Measurements from ENCODE around the gene DAD1. TPM values are rescaled to one million over a fixed set of nuclear protein-coding genes. Genes with fewer than 3 reads are reported as not detected.
"Not testable (repeated sequence)": the region's sequence is repeated elsewhere in the genome, so short reads cannot be mapped to it uniquely, and the experiment has no call there.

DAD1 gene
- polyA plus RNA-seq, 1 donor (not counting 4 experiments of a cell fraction or from before 2014, with no cell fraction given) = 351 TPM

DNA sequence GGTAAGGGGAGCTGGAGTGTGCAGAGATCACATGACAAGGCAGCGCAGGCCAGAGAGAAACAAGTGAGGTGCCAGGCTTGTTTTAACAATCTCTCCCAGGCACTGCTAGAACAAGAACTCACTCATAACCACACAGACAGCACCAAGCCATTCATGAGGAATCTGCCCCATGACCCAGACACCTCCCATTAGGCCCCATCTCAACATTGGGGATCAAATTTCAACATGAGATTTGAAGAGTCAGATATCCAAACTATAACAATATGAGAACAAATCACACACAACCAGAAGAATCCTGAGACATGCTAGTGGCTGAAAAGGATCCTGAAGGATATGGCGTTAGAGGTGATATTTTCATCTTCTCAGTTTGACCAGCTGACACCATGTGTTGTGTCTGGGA lies 33.2 kb upstream of the DAD1 start:
- Histone ChIP-seq H3K4me3 (ENCODE audit: control insufficient read depth in 2 of 3, extremely low read depth in 1 of 3, insufficient read depth in 2 of 3, low read depth in 1 of 3, low read length in 3 of 3) (no peak overlapping the region), H3K27me3 (ENCODE audit: control insufficient read depth, extremely low read depth, insufficient read depth, low read length) (no peaks in the 10 kb centered on the region), H3K4me2 (ENCODE audit: control insufficient read depth, extremely low read depth, insufficient read depth, low read depth, low read length) (no peak overlapping the region), H3K36me3 (ENCODE audit: control insufficient read depth in 2 of 2, extremely low read depth in 1 of 2, insufficient read depth in 2 of 2, low read length in 2 of 2) (no peaks in the 10 kb centered on the region), H3K27ac (ENCODE audit: control insufficient read depth, insufficient read depth, low read length) (no peak overlapping the region), H2AFZ (ENCODE audit: control insufficient read depth, low read length) (no peak overlapping the region), H3K79me2 (ENCODE audit: control insufficient read depth, insufficient read depth, low read length) (no peaks in the 10 kb centered on the region), H3K9me1 (ENCODE audit: control insufficient read depth, extremely low read depth, insufficient read depth, low read length) (no peaks in the 10 kb centered on the region), H3K4me1 (ENCODE audit: control insufficient read depth, extremely low read depth, insufficient read depth, low read length) (no peaks in the 10 kb centered on the region), H3K9me3 (ENCODE audit: control insufficient read depth, low read depth, low read length) (no peaks in the 10 kb centered on the region), H4K20me1 (ENCODE audit: control insufficient read depth, extremely low read depth, insufficient read depth, low read length) (no peaks in the 10 kb centered on the region), H3K9ac (ENCODE audit: control insufficient read depth, extremely low read depth, insufficient read depth, low read length) (no peak overlapping the region)
- dilution Hi-C loops (cut with MboI; ENCODE audit: extremely low pct_ligation_motif_present, low sequenced_read_pairs) = no loop called here
- DNase-seq (ENCODE audit: low read depth, low spot score) (no peak), FAIRE-seq (no peak)
- TF ChIP-seq CTCF (optimal IDR thresholded peaks at IDR 0.05 in 1 of 3, IDR thresholded peaks at IDR 0.05 in 1 of 3, conservative IDR thresholded peaks at IDR 0.05 in 1 of 3; ENCODE audit: extremely low read depth in 1 of 3, insufficient read depth in 2 of 3, low read length in 3 of 3) (no peak), EZH2 (IDR thresholded peaks at IDR 0.05; ENCODE audit: low read length) (no peak)

DNA sequence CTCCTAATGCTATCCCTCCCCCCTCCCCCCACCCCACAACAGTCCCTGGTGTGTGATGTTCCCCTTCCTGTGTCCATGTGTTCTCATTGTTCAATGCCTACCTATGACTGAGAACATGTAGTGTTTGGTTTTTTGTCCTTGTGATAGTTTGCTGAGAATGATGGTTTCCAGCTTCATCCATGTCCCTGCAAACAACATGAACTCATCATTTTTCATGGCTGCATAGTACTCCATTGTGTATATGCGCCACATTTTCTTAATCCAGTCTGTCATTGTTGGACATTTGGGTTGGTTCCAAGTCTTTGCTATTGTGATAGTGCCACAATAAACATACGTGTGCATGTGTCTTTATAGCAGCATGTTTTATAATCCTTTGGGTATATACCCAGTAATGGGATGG lies 26.7 kb upstream of the DAD1 start:
- H3K4me2 ChIP-seq (ENCODE audit: control insufficient read depth, extremely low read depth, insufficient read depth, low read depth, low read length); H3K9ac ChIP-seq (ENCODE audit: control insufficient read depth, extremely low read depth, insufficient read depth, low read length); dilution Hi-C loops (cut with MboI; ENCODE audit: extremely low pct_ligation_motif_present, low sequenced_read_pairs); FAIRE-seq; H3K9me3 ChIP-seq (ENCODE audit: control insufficient read depth, low read depth, low read length); H3K36me3 ChIP-seq (ENCODE audit: control insufficient read depth in 2 of 2, extremely low read depth in 1 of 2, insufficient read depth in 2 of 2, low read length in 2 of 2); H3K27ac ChIP-seq (ENCODE audit: control insufficient read depth, insufficient read depth, low read length); H3K9me1 ChIP-seq (ENCODE audit: control insufficient read depth, extremely low read depth, insufficient read depth, low read length); H3K27me3 ChIP-seq (ENCODE audit: control insufficient read depth, extremely low read depth, insufficient read depth, low read length); H4K20me1 ChIP-seq (ENCODE audit: control insufficient read depth, extremely low read depth, insufficient read depth, low read length); H3K79me2 ChIP-seq (ENCODE audit: control insufficient read depth, insufficient read depth, low read length); DNase-seq (ENCODE audit: low read depth, low spot score); H3K4me3 ChIP-seq (ENCODE audit: control insufficient read depth in 2 of 3, extremely low read depth in 1 of 3, insufficient read depth in 2 of 3, low read depth in 1 of 3, low read length in 3 of 3); H2AFZ ChIP-seq (ENCODE audit: control insufficient read depth, low read length): not testable (repeated sequence)
- H3K4me1 ChIP-seq (ENCODE audit: control insufficient read depth, extremely low read depth, insufficient read depth, low read length) = peaks cover 18% of the 10 kb centered on the region

GRCh38 chr14:22614240-22614799 lies 25.3 kb upstream of the DAD1 start:
- dilution Hi-C loops (cut with MboI; ENCODE audit: extremely low pct_ligation_motif_present, low sequenced_read_pairs) = no loop called here
- Histone ChIP-seq H3K79me2 (ENCODE audit: control insufficient read depth, insufficient read depth, low read length) (no peaks in the 10 kb centered on the region), H3K4me3 (ENCODE audit: control insufficient read depth in 2 of 3, extremely low read depth in 1 of 3, insufficient read depth in 2 of 3, low read depth in 1 of 3, low read length in 3 of 3) (no peak overlapping the region), H4K20me1 (ENCODE audit: control insufficient read depth, extremely low read depth, insufficient read depth, low read length) (no peaks in the 10 kb centered on the region), H3K27ac (ENCODE audit: control insufficient read depth, insufficient read depth, low read length) (peak overlapping the region; percentile 45), H2AFZ (ENCODE audit: control insufficient read depth, low read length) (no peak overlapping the region), H3K4me1 (ENCODE audit: control insufficient read depth, extremely low read depth, insufficient read depth, low read length) (peaks cover 18% of the 10 kb centered on the region), H3K9me1 (ENCODE audit: control insufficient read depth, extremely low read depth, insufficient read depth, low read length) (no peaks in the 10 kb centered on the region), H3K36me3 (ENCODE audit: control insufficient read depth in 2 of 2, extremely low read depth in 1 of 2, insufficient read depth in 2 of 2, low read length in 2 of 2) (peaks cover 11 to 13% of the 10 kb centered on the region in 2 experiments), H3K4me2 (ENCODE audit: control insufficient read depth, extremely low read depth, insufficient read depth, low read depth, low read length) (peak overlapping the region; percentile 44), H3K27me3 (ENCODE audit: control insufficient read depth, extremely low read depth, insufficient read depth, low read length) (no peaks in the 10 kb centered on the region), H3K9ac (ENCODE audit: control insufficient read depth, extremely low read depth, insufficient read depth, low read length) (no peak overlapping the region), H3K9me3 (ENCODE audit: control insufficient read depth, low read depth, low read length) (no peaks in the 10 kb centered on the region)
- peak; percentile 62 for FAIRE-seq
- DNase-seq (ENCODE audit: low read depth, low spot score) = peak; percentile 86
- TF ChIP-seq EZH2 (IDR thresholded peaks at IDR 0.05; ENCODE audit: low read length) (no peak), CTCF (optimal IDR thresholded peaks at IDR 0.05 in 1 of 3, IDR thresholded peaks at IDR 0.05 in 1 of 3, conservative IDR thresholded peaks at IDR 0.05 in 1 of 3; ENCODE audit: extremely low read depth in 1 of 3, insufficient read depth in 2 of 3, low read length in 3 of 3) (no peak)

All from keratinocyte (primary cell).